Kidney capillary endothelial cell (primary cell): ENCODE measurements around the gene VPS13A.
"Not testable (repeated sequence)": the region's sequence is repeated elsewhere in the genome, so short reads cannot be mapped to it uniquely, and the experiment has no call there.

ENCODE experiments used
- DNase-seq: peaks from one replicate; pipeline ENCODE4 v3.0.0-alpha.2; 2018; ENCODE audit warnings: low spot score

Gene VPS13A

GRCh38 chr9:77188242-77188641 lies 10.9 kb downstream of the VPS13A start:
- DNase-seq = no peak

- DNase-seq = no peak
These were observed 17.1 kb downstream of the VPS13A start for GRCh38 chr9:77194423-77194822.

- no peak for DNase-seq
These were observed 32.8 kb downstream of the VPS13A start for GRCh38 chr9:77210116-77210515.

DNA sequence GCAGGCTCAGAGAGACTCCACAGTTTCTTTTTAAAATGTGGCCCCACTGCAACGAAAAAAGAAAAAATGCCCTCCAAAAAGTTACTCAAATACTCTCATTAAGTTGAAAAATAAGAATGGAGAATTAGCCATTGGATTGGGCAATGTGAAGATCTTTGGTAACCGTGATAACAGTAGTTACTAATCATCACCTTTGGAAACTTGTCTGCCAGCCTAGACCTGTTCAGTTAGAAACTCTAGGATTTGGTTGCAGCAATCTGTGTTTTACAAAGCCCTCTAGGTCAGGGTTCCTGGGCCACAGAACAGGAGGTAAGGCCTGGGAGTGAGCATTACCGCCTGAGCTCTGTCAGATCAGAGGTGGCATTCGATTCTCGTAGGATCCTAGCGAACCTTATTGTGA lies 34.2 kb downstream of the VPS13A start:
- DNase-seq = no peak

DNA sequence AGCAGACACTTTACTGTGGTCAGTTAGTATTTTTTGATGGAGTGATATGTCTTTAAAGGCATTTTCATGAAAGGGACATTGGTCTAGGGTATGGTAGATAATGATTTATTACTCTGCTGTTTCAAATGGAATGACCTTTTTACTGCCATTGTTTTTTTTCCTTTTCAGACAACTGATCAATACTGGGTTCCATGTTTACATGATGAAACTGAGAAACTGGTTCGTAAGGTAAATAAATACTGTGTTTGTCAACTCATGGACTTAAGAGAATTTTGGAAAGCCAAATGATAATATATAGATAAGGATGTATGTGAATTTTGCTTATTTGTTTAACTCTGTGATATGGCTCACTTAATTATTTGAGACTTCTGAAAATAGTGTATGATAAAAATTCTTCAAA lies 35.5 kb downstream of the VPS13A start:
- no peak for DNase-seq

GRCh38 chr9:77215874-77216273 lies 38.5 kb downstream of the VPS13A start:
- no peak for DNase-seq

DNA sequence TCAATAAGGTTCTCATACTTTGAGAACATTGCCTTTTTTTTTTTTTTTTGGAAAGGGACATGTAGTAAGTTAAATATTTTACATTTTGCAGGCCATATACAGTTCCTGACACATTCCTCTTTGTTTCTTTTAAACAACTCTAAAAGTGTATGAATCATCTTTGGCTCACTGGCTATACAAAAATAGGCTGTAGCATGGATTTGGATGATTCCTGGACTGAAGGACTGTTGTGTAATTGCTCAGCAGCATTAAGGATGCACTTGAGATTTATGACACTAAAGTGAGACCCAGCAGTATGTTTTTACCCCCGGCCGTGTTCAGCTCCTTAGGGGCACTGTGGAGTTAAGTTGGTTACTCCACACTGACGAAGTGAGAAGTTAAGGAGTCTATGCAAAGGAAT lies 41.3 kb downstream of the VPS13A start:
- DNase-seq = peak; percentile 9

GRCh38 chr9:77221431-77221830 lies 44.1 kb downstream of the VPS13A start:
- DNase-seq = no peak

DNA sequence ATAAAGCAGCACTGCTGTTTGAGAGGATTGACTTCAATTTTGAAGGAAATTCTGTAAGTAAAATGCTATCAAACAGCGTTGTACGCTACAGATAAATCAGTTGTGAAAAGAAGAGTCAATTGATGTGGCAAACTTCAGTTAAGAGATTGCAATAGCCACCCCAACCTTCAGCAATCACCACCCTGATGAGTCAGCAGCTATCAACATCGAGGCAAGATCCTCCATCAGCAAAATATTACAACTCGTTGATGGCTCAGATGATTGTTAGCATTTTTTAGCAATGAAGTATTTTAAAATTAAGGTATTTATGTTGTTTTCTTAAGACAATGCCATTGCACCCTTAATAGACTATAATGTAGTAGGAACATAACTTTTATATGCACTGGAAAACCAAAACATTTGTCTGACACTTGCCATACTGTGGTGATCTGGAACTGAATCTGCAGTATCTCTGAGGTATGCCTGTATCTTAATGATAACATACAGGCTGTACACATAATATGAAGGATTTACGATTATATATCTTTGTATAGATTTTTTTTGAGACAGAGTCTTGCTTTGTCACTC lies 47.5 kb downstream of the VPS13A start:
- no peak for DNase-seq

- DNase-seq = no peak
These were observed 59.4 kb downstream of the VPS13A start for GRCh38 chr9:77236693-77237092.

DNA sequence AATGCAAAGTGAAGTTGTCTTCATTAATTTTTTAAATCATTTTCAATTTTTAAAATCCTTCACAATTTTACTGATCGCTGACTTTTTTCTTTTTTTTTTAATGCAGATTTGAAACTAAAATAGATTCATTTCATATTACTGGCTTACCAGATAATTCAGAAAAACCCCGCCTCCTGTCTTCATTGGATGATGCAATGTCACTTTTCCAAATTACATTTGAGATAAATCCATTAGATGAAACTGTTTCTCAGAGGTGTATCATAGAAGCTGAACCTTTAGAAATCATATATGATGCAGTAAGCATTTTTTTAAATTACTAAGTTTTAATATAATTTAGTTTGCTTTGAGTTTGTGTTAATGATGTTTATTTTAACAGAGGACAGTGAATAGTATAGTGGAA lies 60.6 kb downstream of the VPS13A start:
- DNase-seq = no peak

DNA sequence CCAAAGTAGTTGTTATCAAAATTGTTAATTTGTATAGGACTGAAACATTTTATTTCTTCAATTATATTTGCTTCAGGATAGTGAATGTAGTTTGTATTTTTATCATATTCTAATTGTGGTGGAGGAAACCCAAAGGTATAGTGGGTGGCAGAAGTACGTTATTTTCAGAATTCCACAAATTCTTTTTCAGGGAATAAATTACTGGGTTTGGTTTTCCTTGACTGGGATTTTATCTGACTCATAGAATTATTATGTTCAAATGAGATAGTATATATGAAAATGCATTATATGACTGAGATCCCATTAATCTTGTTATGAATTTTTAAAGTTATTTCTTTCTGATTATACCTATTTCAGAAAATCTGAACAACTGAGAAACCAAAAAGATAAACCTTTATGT lies 73.7 kb downstream of the VPS13A start:
- no peak for DNase-seq

GRCh38 chr9:77257275-77257674 lies 79.9 kb downstream of the VPS13A start:
- no peak for DNase-seq

DNA sequence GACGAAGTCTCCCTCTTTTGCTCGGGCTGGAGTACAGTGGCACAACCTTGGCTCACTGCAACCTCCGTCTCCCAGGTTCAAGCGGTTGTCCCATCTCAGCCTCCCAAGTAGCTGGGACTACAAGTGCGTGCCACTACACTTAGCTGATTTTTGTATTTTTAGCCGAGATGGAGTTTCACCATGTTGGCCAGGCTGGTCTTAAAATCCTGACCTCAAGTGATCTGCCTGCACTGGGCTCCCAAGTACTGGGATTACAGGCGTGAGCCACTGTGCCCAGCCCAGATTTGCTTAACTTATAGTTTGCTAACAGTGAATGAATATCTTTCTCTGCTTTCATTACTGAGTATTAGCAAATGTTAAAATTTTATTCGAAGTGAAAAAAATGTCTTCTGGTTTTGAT lies 84.3 kb downstream of the VPS13A start:
- no peak for DNase-seq

GRCh38 chr9:77267762-77268161 lies 90.4 kb downstream of the VPS13A start:
- DNase-seq = not testable (repeated sequence)

- no peak for DNase-seq
These were observed 93.8 kb downstream of the VPS13A start for GRCh38 chr9:77271023-77271690.

DNA sequence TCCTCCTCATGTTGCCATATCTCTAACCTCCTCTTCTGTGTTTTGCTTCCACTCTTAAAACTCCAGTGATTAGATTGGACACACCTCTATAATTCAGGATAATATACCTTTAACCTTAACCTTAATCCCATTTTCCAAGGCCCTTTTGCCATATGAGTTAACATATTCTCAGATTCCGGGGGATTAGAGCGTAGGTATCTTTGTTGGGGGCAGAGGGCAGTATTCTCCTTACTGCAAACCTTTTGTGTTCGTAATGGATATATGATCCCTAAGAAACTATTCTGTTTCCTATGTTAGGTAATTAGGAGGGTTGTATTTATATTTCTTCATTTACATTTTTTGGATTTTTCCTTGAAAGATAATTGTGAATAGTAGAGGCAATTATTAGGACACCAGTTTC lies 99.5 kb downstream of the VPS13A start:
- no peak for DNase-seq

DNA sequence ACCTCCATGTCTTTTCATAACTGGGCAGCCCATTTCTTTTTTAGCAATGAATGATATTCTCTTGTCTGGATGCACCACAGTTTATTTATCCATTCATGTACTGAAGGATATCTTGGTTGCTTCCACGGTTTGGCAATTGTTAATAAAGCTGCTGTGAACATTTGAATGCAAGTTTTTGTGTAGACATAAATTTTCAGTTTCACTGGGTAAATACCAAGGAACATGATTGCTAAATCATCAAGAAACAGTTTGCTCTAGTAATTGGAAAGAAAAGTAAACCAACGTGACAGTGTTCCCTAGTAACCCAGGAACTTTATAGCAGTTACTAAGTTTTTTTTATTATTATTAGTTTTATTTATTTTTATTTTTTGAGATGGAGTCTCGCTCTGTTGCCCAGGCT lies 100.4 kb downstream of the VPS13A start:
- no peak for DNase-seq

- no peak for DNase-seq
These were observed 106.7 kb downstream of the VPS13A start for GRCh38 chr9:77283991-77284390.

GRCh38 chr9:77284616-77285015 lies 107.3 kb downstream of the VPS13A start:
- DNase-seq = no peak

DNA sequence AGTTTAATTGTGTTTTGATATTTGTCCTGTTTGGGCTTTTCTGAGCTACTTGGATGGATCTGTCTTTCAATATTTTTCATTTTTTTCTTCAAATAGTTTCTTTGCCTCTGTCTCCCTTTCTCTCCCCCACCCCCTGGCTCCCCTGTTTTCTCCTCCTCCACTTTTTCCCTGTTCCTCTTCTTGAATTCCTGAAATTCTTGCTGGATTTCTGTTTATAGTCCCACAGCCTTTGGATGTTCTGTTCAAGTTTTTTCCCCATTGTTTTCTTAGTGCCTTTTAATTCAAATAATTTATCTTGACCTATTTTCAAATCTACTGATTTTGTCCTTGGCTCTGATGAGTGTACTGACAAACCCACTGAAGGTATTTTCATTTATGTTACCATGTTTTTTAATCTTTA lies 113.0 kb downstream of the VPS13A start:
- no peak for DNase-seq

DNA sequence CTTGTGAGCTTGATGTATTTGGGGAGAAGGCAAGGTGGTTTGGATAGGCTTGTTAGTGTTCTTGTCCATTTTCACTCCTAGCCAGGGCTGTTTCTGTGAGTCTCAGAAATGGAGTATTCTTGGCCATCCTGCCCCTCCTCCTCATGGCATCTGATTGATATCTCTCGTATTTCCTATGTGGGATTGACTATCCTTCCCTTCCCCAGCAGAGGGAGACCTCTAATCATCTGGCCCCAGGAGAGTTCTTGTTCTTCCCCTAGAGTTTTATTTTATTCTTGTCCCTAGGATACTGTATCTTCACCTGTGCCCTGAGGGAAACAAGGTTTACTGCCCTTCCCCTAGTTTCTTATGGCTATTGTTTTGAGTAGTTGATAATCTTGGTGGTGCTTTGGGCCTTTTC lies 114.4 kb downstream of the VPS13A start:
- DNase-seq = peak; percentile 23

GRCh38 chr9:77293949-77294348 lies 116.6 kb downstream of the VPS13A start:
- DNase-seq = no peak

DNA sequence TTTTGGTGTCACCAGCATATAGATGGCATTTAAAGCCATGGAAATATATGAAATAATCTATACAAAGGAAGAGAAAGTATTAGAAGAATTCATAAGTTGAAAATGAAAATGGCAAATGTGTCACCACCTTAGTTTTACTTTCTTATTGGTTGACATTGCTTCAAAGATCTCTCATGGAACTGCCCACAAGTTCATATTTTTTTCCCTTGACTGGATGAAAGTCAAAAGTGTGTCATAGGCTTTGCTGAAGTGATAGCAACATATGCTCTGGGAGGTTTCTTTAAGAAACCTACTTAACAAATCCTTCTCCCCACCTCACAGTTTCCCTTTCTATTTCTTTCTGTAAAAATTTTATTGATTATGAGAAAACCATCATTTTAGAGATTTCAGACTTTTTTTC lies 127.2 kb downstream of the VPS13A start:
- no peak for DNase-seq
